ENCODE data around the gene EXO1. TPM values are rescaled to one million over a fixed set of nuclear protein-coding genes. Genes with fewer than 3 reads are reported as not detected.

EXO1 gene
- total RNA-seq, 1 experiment from 2014 or later, result 46.6 TPM

DNA sequence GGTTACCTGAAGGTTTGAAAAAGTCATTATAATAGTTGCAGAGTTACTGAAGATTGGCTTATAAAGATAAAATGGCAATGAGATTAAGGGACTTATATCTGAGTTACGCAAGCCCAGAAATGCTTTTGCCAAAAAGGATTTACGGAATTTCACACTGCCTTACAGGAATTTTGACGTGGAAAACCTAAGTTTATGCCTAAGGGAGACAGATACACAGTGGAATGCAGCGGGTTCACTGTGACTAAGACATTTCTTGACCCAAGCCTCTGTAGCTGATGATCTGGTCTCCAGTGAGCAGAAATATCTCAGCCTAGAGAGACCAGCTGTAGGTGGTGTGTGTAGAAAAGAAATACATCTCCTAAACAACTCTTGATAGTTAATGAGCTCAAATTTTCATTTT, 10.1 kb upstream of the EXO1 start:
- no peak for DNase-seq (ENCODE audit: low spot score)
- Histone ChIP-seq H3K9me3 (ENCODE audit: low read depth, low read length, poor library complexity, severe bottlenecking) (no peaks in the 10 kb centered on the region), H3K4me1 (ENCODE audit: insufficient read depth, low read length, poor library complexity, severe bottlenecking) (no peaks in the 10 kb centered on the region), H3K27me3 (replicated peaks; ENCODE audit: insufficient read depth, low read depth, low read length, poor library complexity) (no peaks in the 10 kb centered on the region), H3K4me3 (ENCODE audit: low read depth, low read length, poor library complexity, severe bottlenecking) (no peak overlapping the region), H3K27ac (ENCODE audit: low read depth, low read length, poor library complexity, severe bottlenecking) (no peak overlapping the region), H3K36me3 (ENCODE audit: insufficient read depth, low read length, poor library complexity, severe bottlenecking) (no peaks in the 10 kb centered on the region)
- no TSS peak for BruUV-seq (replicated peaks)
- intact Hi-C loops (cut with micrococcal nuclease; ENCODE audit: unreplicated experiment), result no loop called here
- POLR2A ChIA-PET (ENCODE audit: low non-redundant PET), result no interaction called here
- TF ChIP-seq, protein P1, sequence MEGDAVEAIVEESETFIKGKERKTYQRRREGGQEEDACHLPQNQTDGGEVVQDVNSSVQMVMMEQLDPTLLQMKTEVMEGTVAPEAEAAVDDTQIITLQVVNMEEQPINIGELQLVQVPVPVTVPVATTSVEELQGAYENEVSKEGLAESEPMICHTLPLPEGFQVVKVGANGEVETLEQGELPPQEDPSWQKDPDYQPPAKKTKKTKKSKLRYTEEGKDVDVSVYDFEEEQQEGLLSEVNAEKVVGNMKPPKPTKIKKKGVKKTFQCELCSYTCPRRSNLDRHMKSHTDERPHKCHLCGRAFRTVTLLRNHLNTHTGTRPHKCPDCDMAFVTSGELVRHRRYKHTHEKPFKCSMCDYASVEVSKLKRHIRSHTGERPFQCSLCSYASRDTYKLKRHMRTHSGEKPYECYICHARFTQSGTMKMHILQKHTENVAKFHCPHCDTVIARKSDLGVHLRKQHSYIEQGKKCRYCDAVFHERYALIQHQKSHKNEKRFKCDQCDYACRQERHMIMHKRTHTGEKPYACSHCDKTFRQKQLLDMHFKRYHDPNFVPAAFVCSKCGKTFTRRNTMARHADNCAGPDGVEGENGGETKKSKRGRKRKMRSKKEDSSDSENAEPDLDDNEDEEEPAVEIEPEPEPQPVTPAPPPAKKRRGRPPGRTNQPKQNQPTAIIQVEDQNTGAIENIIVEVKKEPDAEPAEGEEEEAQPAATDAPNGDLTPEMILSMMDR (conservative IDR thresholded peaks at IDR 0.05; ENCODE audit: low read depth, low read length), result no peak
- no peak for TF ChIP-seq EZH2 (IDR thresholded peaks at IDR 0.05; ENCODE audit: borderline replicate concordance, low read depth, low read length, poor library complexity, severe bottlenecking)
- CTCF ChIA-PET, result no interaction called here

DNA sequence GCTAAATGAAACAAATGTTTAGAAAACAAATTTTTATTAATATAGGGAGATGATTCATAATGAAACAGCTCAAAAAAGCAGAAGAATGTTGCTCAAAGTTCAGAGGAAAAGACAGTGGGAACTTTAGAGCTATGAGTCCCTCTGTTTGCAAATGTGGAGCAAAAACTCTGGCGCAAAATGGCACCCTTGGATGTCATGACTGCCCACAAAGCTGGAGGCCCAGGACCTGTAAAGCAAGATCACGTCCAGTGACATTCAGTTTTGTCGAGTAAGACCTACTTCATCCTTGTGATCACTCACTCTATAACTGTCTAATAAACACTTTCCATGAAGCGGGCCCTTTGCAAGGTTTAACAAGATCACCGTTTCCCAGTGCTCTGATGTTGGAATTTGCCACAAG, 9.1 kb upstream of the EXO1 start:
- intact Hi-C loops (cut with micrococcal nuclease; ENCODE audit: unreplicated experiment), result no loop called here
- CTCF ChIA-PET, result no interaction called here

DNA sequence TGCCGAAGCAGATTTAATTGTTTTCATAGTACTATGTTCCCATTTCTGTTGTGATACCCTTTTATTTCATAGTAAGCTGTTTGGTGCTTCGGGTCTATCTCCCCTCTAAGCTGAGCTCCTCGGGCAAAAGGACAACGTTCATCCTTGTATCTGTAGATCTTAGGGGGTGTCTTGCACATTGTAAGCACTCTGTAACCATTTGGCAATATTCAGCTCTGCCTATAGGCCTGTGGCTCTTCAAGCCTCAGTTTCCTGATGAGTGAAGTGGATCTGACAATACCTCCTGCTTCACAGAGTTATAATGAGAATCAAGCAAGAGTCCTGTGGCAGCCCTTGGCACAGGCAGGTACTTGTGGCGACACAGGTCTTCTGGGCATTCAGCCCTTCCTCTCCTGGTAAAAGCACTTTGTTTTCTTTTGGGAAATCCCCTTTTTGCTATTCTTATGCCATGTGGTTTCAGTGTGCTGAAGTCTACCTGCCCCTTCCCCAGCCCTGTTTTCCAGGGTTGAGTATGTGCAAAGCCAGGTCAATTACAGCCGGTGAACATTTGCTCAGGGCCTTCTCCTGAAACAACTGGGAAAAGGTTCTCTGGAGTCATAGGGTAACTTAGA, 8.5 kb upstream of the EXO1 start:
- ChIA-PET POLR2A (ENCODE audit: low non-redundant PET) (no interaction called here), CTCF (no interaction called here)
- BruUV-seq (replicated peaks), result no TSS peak
- Histone ChIP-seq H3K4me1 (ENCODE audit: insufficient read depth, low read length, poor library complexity, severe bottlenecking) (no peaks in the 10 kb centered on the region), H3K36me3 (ENCODE audit: insufficient read depth, low read length, poor library complexity, severe bottlenecking) (no peaks in the 10 kb centered on the region), H3K27me3 (replicated peaks; ENCODE audit: insufficient read depth, low read depth, low read length, poor library complexity) (no peaks in the 10 kb centered on the region), H3K4me3 (ENCODE audit: low read depth, low read length, poor library complexity, severe bottlenecking) (no peak overlapping the region), H3K27ac (ENCODE audit: low read depth, low read length, poor library complexity, severe bottlenecking) (no peak overlapping the region), H3K9me3 (ENCODE audit: low read depth, low read length, poor library complexity, severe bottlenecking) (no peaks in the 10 kb centered on the region)
- intact Hi-C loops (cut with micrococcal nuclease; ENCODE audit: unreplicated experiment), result no loop called here
- no peak for DNase-seq (ENCODE audit: low spot score)
- TF ChIP-seq EZH2 (IDR thresholded peaks at IDR 0.05; ENCODE audit: borderline replicate concordance, low read depth, low read length, poor library complexity, severe bottlenecking), result no peak
- TF ChIP-seq, protein P1 (conservative IDR thresholded peaks at IDR 0.05; ENCODE audit: low read depth, low read length), result no peak

More for the DNA sequence above, 9.1 kb upstream of the EXO1 start:
- H3K27me3 ChIP-seq (replicated peaks; ENCODE audit: insufficient read depth, low read depth, low read length, poor library complexity), result no peaks in the 10 kb centered on the region
- H3K4me1 ChIP-seq (ENCODE audit: insufficient read depth, low read length, poor library complexity, severe bottlenecking), result no peaks in the 10 kb centered on the region
- H3K36me3 ChIP-seq (ENCODE audit: insufficient read depth, low read length, poor library complexity, severe bottlenecking), result no peaks in the 10 kb centered on the region
- no peaks in the 10 kb centered on the region for H3K9me3 ChIP-seq (ENCODE audit: low read depth, low read length, poor library complexity, severe bottlenecking)
- H3K4me3 ChIP-seq (ENCODE audit: low read depth, low read length, poor library complexity, severe bottlenecking), result no peak overlapping the region
- no peak for DNase-seq (ENCODE audit: low spot score)
- no TSS peak for BruUV-seq (replicated peaks)
- POLR2A ChIA-PET (ENCODE audit: low non-redundant PET), result no interaction called here
- TF ChIP-seq, protein P1 (conservative IDR thresholded peaks at IDR 0.05; ENCODE audit: low read depth, low read length), result no peak
- TF ChIP-seq EZH2 (IDR thresholded peaks at IDR 0.05; ENCODE audit: borderline replicate concordance, low read depth, low read length, poor library complexity, severe bottlenecking), result no peak
- no peak overlapping the region for H3K27ac ChIP-seq (ENCODE audit: low read depth, low read length, poor library complexity, severe bottlenecking)
